Activated naive CD4-positive, alpha-beta T cell treated with anti-CD3 and anti-CD28 coated beads for 36 hours (primary cell): ENCODE data around the gene CWC25. TPM values are rescaled to one million over a fixed set of nuclear protein-coding genes. Genes with fewer than 3 reads are reported as not detected.

ENCODE experiments used
- CTCF ChIA-PET: fragments of 350-600 bp; sonication (Branson Sonifier 250); formaldehyde crosslinking; loops from one replicate; lab custom pipeline; 2021; ENCODE audit warnings: antibody characterized with exemption; lab: Charles Lee
- DNase-seq: peaks from one replicate; pipeline ENCODE4 v3.0.0-alpha.2; 2020
- H3K27ac Mint-ChIP-seq: one replicate; pipeline ENCODE4 v1.8.0; 2021; ENCODE audit warnings: mild to moderate bottlenecking, mixed read lengths
- H3K27me3 Mint-ChIP-seq: one replicate; pipeline ENCODE4 v1.8.0; 2021; ENCODE audit warnings: low read depth, mixed read lengths
- H3K36me3 Mint-ChIP-seq: one replicate; pipeline ENCODE4 v1.8.0; 2021; ENCODE audit warnings: low read depth, mixed read lengths
- H3K4me1 Mint-ChIP-seq: one replicate; pipeline ENCODE4 v1.8.0; 2021; ENCODE audit warnings: low read depth, mixed read lengths
- H3K4me3 Mint-ChIP-seq: one replicate; pipeline ENCODE4 v1.8.0; 2021; ENCODE audit warnings: mild to moderate bottlenecking, moderate library complexity, mixed read lengths
- H3K9me3 Mint-ChIP-seq: one replicate; pipeline ENCODE4 v1.8.0; 2021; ENCODE audit warnings: mixed read lengths
- intact Hi-C: fragments of 100-400 bp; cut with micrococcal nuclease; formaldehyde crosslinking; loops from one replicate; pipeline ENCODE4 v1.15.1; 2023
- total RNA-seq, 2 experiments: library from RNA; stranded (reverse); gene quantifications; one replicate each; pipeline ENCODE4 v1.2.3, GENCODE V29; 2021

Gene CWC25
- total RNA-seq, 2 experiments from 2014 or later: 18.6 to 21.9 TPM

DNA sequence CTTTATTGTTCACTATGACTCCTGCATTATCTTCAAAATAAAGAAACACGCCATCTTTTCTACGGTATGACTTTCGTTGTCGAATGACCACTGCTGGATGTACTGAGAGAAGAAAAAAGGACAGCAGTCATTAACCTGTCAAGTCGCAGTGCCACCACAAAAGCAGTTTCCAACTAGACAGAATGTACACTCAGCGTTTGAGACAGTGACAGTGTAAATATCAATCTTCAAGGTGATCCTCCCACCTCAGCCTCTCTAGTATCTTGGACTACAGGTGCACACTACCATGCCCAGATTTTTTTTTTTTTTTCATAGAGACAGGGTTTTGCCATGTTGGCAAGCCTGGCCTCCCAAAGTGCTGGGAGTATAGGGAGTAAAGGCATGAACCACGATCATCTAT, 25.3 kb upstream of the CWC25 start:
- peaks cover 59% of the 10 kb centered on the region for H3K36me3 Mint-ChIP-seq
- peak overlapping the region; percentile 47 for H3K27ac Mint-ChIP-seq
- H3K4me1 Mint-ChIP-seq: peaks cover 42% of the 10 kb centered on the region
- H3K27me3 Mint-ChIP-seq: no peaks in the 10 kb centered on the region
- no peak for DNase-seq
- H3K9me3 Mint-ChIP-seq: no peaks in the 10 kb centered on the region
- CTCF ChIA-PET: no interaction called here
- intact Hi-C loops: loop anchor here (5.0 kb wide), 1 partner anchor 302 kb away; the partner anchor contains the start of gene PLXDC1
- H3K4me3 Mint-ChIP-seq: peak overlapping the region; percentile 96

- H3K9me3 Mint-ChIP-seq: no peaks in the 10 kb centered on the region
- H3K27ac Mint-ChIP-seq: peak overlapping the region; percentile 8
- H3K36me3 Mint-ChIP-seq: peaks cover 59% of the 10 kb centered on the region
- intact Hi-C loops: no loop called here
- H3K27me3 Mint-ChIP-seq: no peaks in the 10 kb centered on the region
- DNase-seq: no peak
- CTCF ChIA-PET: interaction anchor here (0.6 to 0.9 kb wide), 3 partner anchors 42 to 303 kb away, joined by 3 read pairs; no protein-coding TSS in a partner anchor
- no peak overlapping the region for H3K4me3 Mint-ChIP-seq
- H3K4me1 Mint-ChIP-seq: peaks cover 33% of the 10 kb centered on the region
Observed at GRCh38 chr17:38848939-38849605, 24.0 kb upstream of the CWC25 start.

DNA sequence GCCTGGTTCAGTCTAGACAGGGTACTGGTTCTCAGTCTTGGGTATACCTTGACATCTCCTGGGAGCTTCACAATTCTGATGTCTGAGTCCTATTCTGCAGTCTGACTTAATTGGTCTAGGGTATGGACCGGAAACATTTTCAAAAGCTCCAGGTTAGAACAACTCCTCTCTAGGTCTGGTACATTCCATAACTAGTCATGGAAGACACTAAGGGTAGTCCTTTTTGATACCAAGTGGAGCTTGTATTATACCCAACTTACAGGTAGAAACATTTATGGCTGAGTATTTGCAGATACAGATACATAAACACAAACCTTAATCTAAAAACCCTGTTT, 23.4 kb upstream of the CWC25 start:
- H3K4me1 Mint-ChIP-seq: peaks cover 33% of the 10 kb centered on the region
- H3K27ac Mint-ChIP-seq: no peak overlapping the region
- peaks cover 57% of the 10 kb centered on the region for H3K36me3 Mint-ChIP-seq
- CTCF ChIA-PET: interaction anchor here (0.9 kb wide), 1 partner anchor 304 kb away, joined by 3 read pairs; no protein-coding TSS in a partner anchor
- no peak for DNase-seq
- no peaks in the 10 kb centered on the region for H3K27me3 Mint-ChIP-seq
- intact Hi-C loops: no loop called here
- no peak overlapping the region for H3K4me3 Mint-ChIP-seq
- H3K9me3 Mint-ChIP-seq: no peaks in the 10 kb centered on the region

- Mint-ChIP-seq H3K4me1 (peaks cover 5% of the 10 kb centered on the region), H3K9me3 (no peaks in the 10 kb centered on the region), H3K27me3 (no peaks in the 10 kb centered on the region), H3K36me3 (peaks cover 17% of the 10 kb centered on the region), H3K4me3 (no peak overlapping the region), H3K27ac (no peak overlapping the region)
- CTCF ChIA-PET: interaction anchor here (1.8 kb wide), 1 partner anchor 309 kb away, joined by 5 read pairs; no protein-coding TSS in a partner anchor
- intact Hi-C loops: no loop called here
- no peak for DNase-seq
Observed at GRCh38 chr17:38844261-38844757, 19.2 kb upstream of the CWC25 start.

DNA sequence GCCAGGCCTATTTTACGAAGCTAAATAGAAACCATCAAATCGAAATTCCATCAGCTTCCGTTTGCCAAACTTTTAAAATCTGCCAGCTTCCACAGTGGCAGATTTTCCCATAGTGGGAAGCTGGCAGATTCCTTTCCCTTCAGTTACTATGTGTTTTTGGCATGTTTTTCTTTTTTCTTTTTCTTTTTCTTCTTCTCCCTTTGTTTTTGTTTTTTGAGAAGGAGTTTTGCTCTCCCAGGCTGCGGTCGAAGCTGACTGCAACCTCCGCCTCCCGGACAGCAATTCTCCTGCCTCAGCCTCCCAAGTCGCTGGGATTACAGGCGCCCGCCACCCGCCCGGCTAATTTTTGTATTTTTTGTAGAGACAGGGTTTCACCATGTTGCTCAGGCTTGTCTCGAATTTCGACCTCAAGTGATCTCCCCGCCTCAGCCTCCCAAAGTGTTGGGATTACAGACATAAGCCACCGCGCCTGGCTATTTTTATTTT, 684 bp upstream of the CWC25 start:
- Mint-ChIP-seq H3K36me3 (peaks cover 2% of the 10 kb centered on the region), H3K27me3 (no peaks in the 10 kb centered on the region), H3K9me3 (no peaks in the 10 kb centered on the region), H3K27ac (peak overlapping the region; percentile 99), H3K4me3 (peak overlapping the region; percentile 91), H3K4me1 (peaks cover 24% of the 10 kb centered on the region)
- intact Hi-C loops: loop anchor here (1.0 kb wide), 2 partner anchors 27 to 43 kb away; partner anchors contain the start of gene RPL23
- DNase-seq: no peak
- CTCF ChIA-PET: no interaction called here

GRCh38 chr17:38815576-38816193, 9.4 kb downstream of the CWC25 start:
- H3K36me3 Mint-ChIP-seq: peaks cover 22% of the 10 kb centered on the region
- no peaks in the 10 kb centered on the region for H3K9me3 Mint-ChIP-seq
- H3K27ac Mint-ChIP-seq: no peak overlapping the region
- intact Hi-C loops: no loop called here
- H3K4me1 Mint-ChIP-seq: peaks cover 11% of the 10 kb centered on the region
- CTCF ChIA-PET: no interaction called here
- H3K27me3 Mint-ChIP-seq: no peaks in the 10 kb centered on the region
- no peak for DNase-seq
- no peak overlapping the region for H3K4me3 Mint-ChIP-seq

GRCh38 chr17:38809828-38810227, 15.3 kb downstream of the CWC25 start:
- no peaks in the 10 kb centered on the region for H3K9me3 Mint-ChIP-seq
- H3K36me3 Mint-ChIP-seq: peaks cover 26% of the 10 kb centered on the region
- no peaks in the 10 kb centered on the region for H3K27me3 Mint-ChIP-seq
- no peak overlapping the region for H3K27ac Mint-ChIP-seq
- DNase-seq: no peak
- H3K4me3 Mint-ChIP-seq: no peak overlapping the region
- CTCF ChIA-PET: no interaction called here
- intact Hi-C loops: no loop called here
- no peaks in the 10 kb centered on the region for H3K4me1 Mint-ChIP-seq

- peak overlapping the region; percentile 78 for H3K4me3 Mint-ChIP-seq
- no peaks in the 10 kb centered on the region for H3K9me3 Mint-ChIP-seq
- H3K4me1 Mint-ChIP-seq: peaks cover 32% of the 10 kb centered on the region
- H3K36me3 Mint-ChIP-seq: peaks cover 25% of the 10 kb centered on the region
- CTCF ChIA-PET: interaction anchor here (1.0 kb wide), 1 partner anchor 37 kb away, joined by 6 read pairs; no protein-coding TSS in a partner anchor
- intact Hi-C loops: no loop called here
- no peak for DNase-seq
- H3K27ac Mint-ChIP-seq: peak overlapping the region; percentile 80
- H3K27me3 Mint-ChIP-seq: no peaks in the 10 kb centered on the region
Observed at GRCh38 chr17:38800237-38800760, 24.8 kb downstream of the CWC25 start.

GRCh38 chr17:38799501-38800236, 25.5 kb downstream of the CWC25 start, which contains the start of gene PIP4K2B:
TSS of gene PIP4K2B (minus strand) at chr17:38799556. CDS start at chr17:38799424, 132 bp downstream.
- intact Hi-C loops: loop anchor here (1.0 to 5.0 kb wide), 5 partner anchors 47 to 353 kb away; partner anchors contain the start of genes PLXDC1, PSMB3 and RPL23
- Mint-ChIP-seq H3K4me3 (peak within 1 kb of the TSS; percentile 95), H3K27ac (peak within 1 kb of the TSS; percentile 89), H3K27me3 (no peaks in the 10 kb centered on the region), H3K36me3 (peaks cover 27% of the 10 kb centered on the region), H3K4me1 (peaks cover 34% of the 10 kb centered on the region), H3K9me3 (no peaks in the 10 kb centered on the region)
- CTCF ChIA-PET: interaction anchor here (1.0 kb wide), 1 partner anchor 38 kb away, joined by 6 read pairs; no protein-coding TSS in a partner anchor
- DNase-seq: peak; percentile 91

DNA sequence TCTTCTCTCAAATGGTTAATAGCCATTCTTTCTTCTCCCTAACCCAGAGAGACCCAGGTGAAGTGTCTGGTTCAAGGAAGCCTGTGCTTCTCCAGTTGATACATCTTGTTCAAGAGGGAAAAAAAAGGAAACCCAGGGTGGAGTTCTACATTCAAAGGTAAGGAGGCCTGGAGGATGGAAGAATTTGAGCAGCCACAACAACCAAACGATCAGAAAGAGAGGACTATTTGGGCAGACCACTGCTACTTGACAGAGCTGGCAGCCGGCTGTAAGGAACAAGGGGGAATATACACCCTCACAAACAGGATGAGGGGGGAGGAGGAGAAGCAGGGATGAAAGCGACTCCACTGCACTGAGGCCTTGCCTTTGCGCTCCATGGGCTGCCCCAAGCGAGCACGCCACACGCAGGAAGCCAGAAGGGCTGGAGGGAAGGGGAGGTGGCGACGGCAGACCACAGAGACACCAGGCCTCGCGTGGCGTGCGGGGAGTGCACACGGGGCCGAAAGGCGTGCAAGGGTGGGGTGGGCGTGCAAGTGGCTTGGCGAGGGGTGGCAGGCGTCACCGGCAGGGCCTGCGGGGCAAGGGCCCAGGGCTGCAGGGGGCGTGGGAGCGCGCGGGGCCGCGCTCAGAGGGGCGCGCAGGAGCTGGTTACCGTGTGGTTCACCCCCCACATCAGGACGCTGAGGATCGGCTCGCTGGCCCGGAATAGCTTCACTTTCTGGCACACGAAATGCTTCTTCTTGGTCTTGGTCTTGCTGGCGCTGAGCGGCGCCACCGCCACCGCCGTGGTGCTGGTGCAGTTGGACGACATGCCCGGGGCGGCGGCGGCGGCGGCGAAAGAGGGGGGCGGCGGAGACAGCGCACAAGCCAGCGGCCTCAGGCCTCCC, 26.3 kb downstream of the CWC25 start:
- CTCF ChIA-PET: no interaction called here
- peak; percentile 71 for DNase-seq
- H3K27me3 Mint-ChIP-seq: no peaks in the 10 kb centered on the region
- no peaks in the 10 kb centered on the region for H3K9me3 Mint-ChIP-seq
- H3K36me3 Mint-ChIP-seq: peaks cover 25% of the 10 kb centered on the region
- H3K4me1 Mint-ChIP-seq: peaks cover 39% of the 10 kb centered on the region
- intact Hi-C loops: loop anchor here (1.0 to 5.0 kb wide), 5 partner anchors 47 to 353 kb away; partner anchors contain the start of genes PLXDC1, PSMB3 and RPL23
- H3K27ac Mint-ChIP-seq: peak overlapping the region; percentile 89
- H3K4me3 Mint-ChIP-seq: peak overlapping the region; percentile 95

DNA sequence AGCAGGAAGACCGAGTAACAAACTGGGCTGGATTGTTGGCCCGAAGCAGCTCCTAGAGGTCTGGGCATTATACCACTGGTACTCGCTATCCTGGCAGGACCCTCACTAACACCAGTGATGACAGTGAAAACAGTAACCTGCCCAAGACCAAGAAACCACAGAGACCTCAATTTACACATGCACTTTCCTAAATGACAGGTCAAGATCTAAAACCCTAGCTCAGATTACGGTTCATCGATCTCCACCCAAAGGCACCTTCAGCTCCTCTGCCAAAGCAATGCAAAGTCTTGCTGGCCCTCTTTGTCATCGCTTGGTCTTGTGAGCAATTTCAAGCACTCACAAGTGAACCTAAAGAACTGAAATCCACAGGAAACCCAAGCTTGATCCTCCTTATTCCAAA, 27.3 kb downstream of the CWC25 start:
- Mint-ChIP-seq H3K4me1 (peaks cover 40% of the 10 kb centered on the region), H3K4me3 (peak overlapping the region; percentile 95), H3K9me3 (no peaks in the 10 kb centered on the region), H3K27me3 (no peaks in the 10 kb centered on the region), H3K36me3 (peaks cover 26% of the 10 kb centered on the region), H3K27ac (peak overlapping the region; percentile 89)
- CTCF ChIA-PET: interaction anchor here (0.9 to 1.2 kb wide), 2 partner anchors 26 to 35 kb away, joined by 3 to 5 read pairs; no protein-coding TSS in a partner anchor
- no peak for DNase-seq
- intact Hi-C loops: loop anchor here (2.0 to 5.0 kb wide), 4 partner anchors 55 to 354 kb away; partner anchors contain the start of genes PLXDC1 and RPL23
